Testis (tissue), 2 donors: ENCODE data around the gene ANKRD33B.

Experiments used
- POLR2A ChIP-seq: fragments of 450-650 bp; IDR thresholded peaks from one replicate; pipeline ENCODE4 v1.6.1; 2017; ENCODE audit warnings: antibody characterized with exemption, mild to moderate bottlenecking, moderate library complexity
- TF ChIP-seq, protein P1 (sequence below), 3 experiments: fragments of 450-650 bp in 2 of 3; fragments of 200-600 bp in 1 of 3; sonication (generic) in 1 of 3; IDR thresholded peaks; one replicate each; pipeline ENCODE4 v1.5.1; 2016 to 2019; ENCODE audit warnings: antibody characterized with exemption in 3 of 3, mild to moderate bottlenecking in 2 of 3, moderate library complexity in 1 of 3

DNA sequence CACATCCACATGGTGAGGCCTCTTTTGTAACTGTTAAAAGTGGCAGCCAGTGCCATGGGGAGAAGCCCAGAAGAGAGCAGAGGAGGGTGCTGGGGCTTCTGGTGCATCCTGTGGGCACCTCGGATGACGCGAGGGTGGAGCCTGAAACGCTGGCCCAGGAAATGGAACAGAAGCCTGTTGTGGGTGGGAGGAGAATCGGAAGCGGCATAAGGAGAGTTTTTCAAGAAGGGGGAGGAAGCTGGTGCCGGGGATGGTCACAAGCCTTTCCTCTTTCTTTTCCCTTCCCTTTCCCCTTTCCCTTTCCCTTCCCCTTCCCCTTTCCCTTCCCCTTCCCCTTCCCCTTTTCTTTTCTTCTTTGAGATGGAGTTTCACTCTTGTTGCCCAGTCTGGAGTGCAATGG, 12.9 kb downstream of the ANKRD33B start:
- TF ChIP-seq, protein P1, sequence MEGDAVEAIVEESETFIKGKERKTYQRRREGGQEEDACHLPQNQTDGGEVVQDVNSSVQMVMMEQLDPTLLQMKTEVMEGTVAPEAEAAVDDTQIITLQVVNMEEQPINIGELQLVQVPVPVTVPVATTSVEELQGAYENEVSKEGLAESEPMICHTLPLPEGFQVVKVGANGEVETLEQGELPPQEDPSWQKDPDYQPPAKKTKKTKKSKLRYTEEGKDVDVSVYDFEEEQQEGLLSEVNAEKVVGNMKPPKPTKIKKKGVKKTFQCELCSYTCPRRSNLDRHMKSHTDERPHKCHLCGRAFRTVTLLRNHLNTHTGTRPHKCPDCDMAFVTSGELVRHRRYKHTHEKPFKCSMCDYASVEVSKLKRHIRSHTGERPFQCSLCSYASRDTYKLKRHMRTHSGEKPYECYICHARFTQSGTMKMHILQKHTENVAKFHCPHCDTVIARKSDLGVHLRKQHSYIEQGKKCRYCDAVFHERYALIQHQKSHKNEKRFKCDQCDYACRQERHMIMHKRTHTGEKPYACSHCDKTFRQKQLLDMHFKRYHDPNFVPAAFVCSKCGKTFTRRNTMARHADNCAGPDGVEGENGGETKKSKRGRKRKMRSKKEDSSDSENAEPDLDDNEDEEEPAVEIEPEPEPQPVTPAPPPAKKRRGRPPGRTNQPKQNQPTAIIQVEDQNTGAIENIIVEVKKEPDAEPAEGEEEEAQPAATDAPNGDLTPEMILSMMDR (IDR thresholded peaks at IDR 0.05) = no peak
- TF ChIP-seq POLR2A = no peak
